SKM-1 treated with dmso at 0.1 percent for 144 hours (cell line): ENCODE data around the gene MMGT1.

Experiments
- DNase-seq: peaks from one replicate; lab custom pipeline; 2025; ENCODE audit not compliant: unreplicated experiment; lab: John Stamatoyannopoulos, UW

MMGT1 gene

GRCh38 chrX:135973548-135974278 lies at the start of gene MMGT1:
MMGT1 (minus strand) TSS chrX:135973988; CDS start chrX:135973675, 313 bp downstream.
- DNase-seq, result peak; percentile 67

GRCh38 chrX:136021903-136022302 lies 48.1 kb upstream of the MMGT1 start:
- DNase-seq, result no peak

- no peak for DNase-seq
Measured at GRCh38 chrX:136021160-136021559, 47.4 kb upstream of the MMGT1 start.

GRCh38 chrX:136019226-136019625 lies 45.4 kb upstream of the MMGT1 start:
- DNase-seq, result no peak

GRCh38 chrX:136016881-136017280 lies 43.1 kb upstream of the MMGT1 start:
- DNase-seq, result no peak

- DNase-seq, result no peak
Measured at GRCh38 chrX:136015016-136015415, 41.2 kb upstream of the MMGT1 start.

- no peak for DNase-seq
Measured at GRCh38 chrX:135988245-135988644, 14.5 kb upstream of the MMGT1 start.

- no peak for DNase-seq
Measured at GRCh38 chrX:135985973-135986310, 12.2 kb upstream of the MMGT1 start.

- peak; percentile 33 for DNase-seq
Measured at GRCh38 chrX:135985157-135985972, 11.6 kb upstream of the MMGT1 start, which contains the start of gene SLC9A6. SLC9A6 (plus strand) TSS chrX:135985435; CDS start chrX:135985659, 224 bp downstream.

- no peak for DNase-seq
Measured at GRCh38 chrX:135984791-135985156, 11.0 kb upstream of the MMGT1 start.

GRCh38 chrX:135984256-135984655 lies 10.5 kb upstream of the MMGT1 start:
- DNase-seq, result no peak

GRCh38 chrX:135982860-135983259 lies 9.1 kb upstream of the MMGT1 start:
- DNase-seq, result no peak

- DNase-seq, result no peak
Measured at GRCh38 chrX:135981668-135982067, 7.9 kb upstream of the MMGT1 start.

GRCh38 chrX:135981010-135981409 lies 7.2 kb upstream of the MMGT1 start:
- no peak for DNase-seq

- DNase-seq, result no peak
Measured at GRCh38 chrX:135977611-135978010, 3.8 kb upstream of the MMGT1 start.

- DNase-seq, result no peak
Measured at GRCh38 chrX:135975421-135975820, 1.6 kb upstream of the MMGT1 start.

- DNase-seq, result no peak
Measured at GRCh38 chrX:135974279-135974856, 580 bp upstream of the MMGT1 start.

- no peak for DNase-seq
Measured at GRCh38 chrX:135973025-135973547, 702 bp downstream of the MMGT1 start.

GRCh38 chrX:135951291-135951690 lies 22.5 kb downstream of the MMGT1 start:
- no peak for DNase-seq

- no peak for DNase-seq
Measured at GRCh38 chrX:135944486-135944885, 29.3 kb downstream of the MMGT1 start.

GRCh38 chrX:135931644-135932487 lies 41.9 kb downstream of the MMGT1 start:
- DNase-seq, result no peak
